ENCODE results near the gene NETO1.

NETO1 gene

DNA sequence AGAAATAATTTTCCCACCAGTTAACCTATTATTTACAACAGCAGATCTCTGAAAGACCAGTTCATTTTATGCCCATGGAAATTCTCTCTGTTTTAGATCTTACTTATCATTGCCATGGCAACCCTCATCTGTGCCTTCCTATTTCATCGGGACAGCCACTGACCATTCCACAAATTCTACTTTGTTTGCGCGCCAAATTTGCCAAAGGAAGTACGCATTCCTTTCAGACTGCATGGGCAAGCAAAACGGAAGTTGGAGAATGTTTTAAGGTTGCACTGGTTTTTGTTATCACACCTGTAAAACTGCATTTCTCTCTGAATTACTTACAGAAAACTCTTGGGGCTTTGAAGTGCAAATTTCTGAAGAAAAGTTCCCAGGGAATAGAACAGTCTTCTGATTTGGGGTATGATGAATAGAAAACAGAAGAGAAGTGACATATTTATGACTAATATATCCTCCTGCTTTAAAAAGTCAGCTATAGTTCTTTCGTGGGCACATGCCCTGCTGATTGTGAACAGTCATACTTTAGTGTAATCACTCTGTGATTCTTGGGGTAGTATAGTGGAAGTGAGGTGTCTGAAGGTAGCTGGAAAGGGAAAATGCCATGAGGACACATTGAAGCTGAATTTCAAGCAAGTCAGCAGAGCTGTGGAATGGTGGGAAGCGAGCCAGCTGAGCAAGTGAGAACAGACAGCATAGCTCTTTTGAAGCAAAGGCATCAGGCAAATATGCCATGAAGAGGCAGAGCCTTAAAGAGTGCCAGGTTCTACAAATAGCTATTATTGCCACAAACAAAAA lies 20.9 kb downstream of the NETO1 start:
- DNase-seq (ENCODE audit: low read depth): no peak

DNA sequence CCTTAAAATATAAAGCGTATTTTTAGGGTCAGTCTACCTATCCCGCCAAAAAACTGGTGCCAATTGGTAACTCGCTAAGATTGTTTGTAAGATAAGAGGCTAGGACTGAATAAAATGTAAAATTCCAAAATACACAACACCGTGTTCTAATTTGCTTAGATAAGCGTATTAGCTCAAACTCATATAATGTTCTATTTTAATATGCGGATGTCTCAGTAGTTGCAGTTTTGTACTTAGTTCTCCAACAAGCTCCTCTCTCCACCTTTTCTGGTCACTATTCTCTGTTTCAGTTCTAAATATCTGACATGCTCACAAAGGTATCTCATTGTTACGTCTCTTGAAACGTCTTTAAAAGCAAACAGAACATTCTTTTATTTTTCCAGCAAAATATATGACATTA lies 24.0 kb downstream of the NETO1 start:
- no peak for DNase-seq (ENCODE audit: low read depth)

GRCh38 chr18:72840109-72840508 lies 27.7 kb downstream of the NETO1 start:
- DNase-seq (ENCODE audit: low read depth): no peak

DNA sequence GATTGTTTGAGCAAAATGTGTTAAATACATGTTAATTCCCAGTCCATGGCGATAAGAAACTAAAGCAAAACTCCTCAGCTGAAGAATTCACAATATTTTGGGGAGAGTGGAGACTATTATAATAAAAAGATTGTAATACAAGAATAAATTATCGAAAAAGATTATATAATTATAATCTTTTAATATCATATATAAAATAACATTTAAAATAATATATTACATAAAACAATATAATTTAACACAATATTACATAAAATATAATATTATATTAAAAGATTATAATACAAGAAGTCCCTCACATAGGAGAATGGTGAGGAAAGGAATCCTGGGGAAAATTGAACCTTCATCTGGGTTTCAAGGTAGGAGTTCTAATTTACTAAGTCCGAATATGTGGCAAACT lies 33.1 kb downstream of the NETO1 start:
- no peak for DNase-seq (ENCODE audit: low read depth)

- DNase-seq (ENCODE audit: low read depth): no peak
Observed at GRCh38 chr18:72833471-72833870, 34.3 kb downstream of the NETO1 start.

DNA sequence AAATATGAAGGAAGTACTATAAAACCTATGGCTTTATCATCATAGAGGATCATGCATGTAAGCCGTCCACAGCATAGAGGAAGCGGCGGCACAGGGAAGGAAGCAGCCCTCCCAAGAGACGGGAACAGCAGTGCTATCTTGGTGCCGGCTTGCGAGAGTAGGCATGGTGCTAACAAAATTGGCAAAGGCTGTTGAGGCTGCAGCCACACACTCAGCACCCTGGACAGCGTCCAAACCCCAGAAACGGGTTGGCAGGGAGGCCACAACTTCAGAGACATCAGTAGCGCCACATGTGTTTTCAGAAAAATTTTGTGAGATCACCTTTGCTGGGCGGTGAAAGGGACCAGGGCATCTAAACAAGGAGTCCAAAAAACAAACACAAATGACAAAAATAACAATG lies 37.7 kb downstream of the NETO1 start:
- no peak for DNase-seq (ENCODE audit: low read depth)

- no peak for DNase-seq (ENCODE audit: low read depth)
Observed at GRCh38 chr18:72828601-72829000, 39.2 kb downstream of the NETO1 start.

GRCh38 chr18:72826736-72827135 lies 41.1 kb downstream of the NETO1 start:
- DNase-seq (ENCODE audit: low read depth): no peak

- no peak for DNase-seq (ENCODE audit: low read depth)
Observed at GRCh38 chr18:72823345-72823744, 44.4 kb downstream of the NETO1 start.

- no peak for DNase-seq (ENCODE audit: low read depth)
Observed at GRCh38 chr18:72822202-72822601, 45.6 kb downstream of the NETO1 start.

- no peak for DNase-seq (ENCODE audit: low read depth)
Observed at GRCh38 chr18:72820571-72820970, 47.2 kb downstream of the NETO1 start.

DNA sequence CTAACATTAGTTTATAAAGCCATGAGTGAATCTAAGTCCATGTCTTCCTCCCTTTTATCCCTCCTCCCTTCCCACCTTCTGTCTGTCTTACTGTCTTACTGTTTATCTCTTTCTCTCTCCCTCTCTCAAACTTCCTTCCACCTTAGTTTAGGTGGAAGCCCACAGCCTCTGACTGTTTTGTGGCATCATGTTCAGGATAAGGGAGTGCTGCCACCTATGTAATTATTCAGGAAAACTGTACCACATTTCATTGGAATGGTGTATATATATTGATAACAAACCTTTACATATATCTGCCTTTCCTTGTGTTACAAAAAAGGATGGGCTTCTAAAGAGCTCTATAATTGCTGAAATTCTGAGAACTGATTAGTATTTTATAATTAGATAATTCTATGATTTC lies 48.7 kb downstream of the NETO1 start:
- DNase-seq (ENCODE audit: low read depth): no peak

GRCh38 chr18:72811047-72811446 lies 56.7 kb downstream of the NETO1 start:
- DNase-seq (ENCODE audit: low read depth): no peak

- no peak for DNase-seq (ENCODE audit: low read depth)
Observed at GRCh38 chr18:72808680-72809079, 59.1 kb downstream of the NETO1 start.

GRCh38 chr18:72799106-72799505 lies 68.7 kb downstream of the NETO1 start:
- DNase-seq (ENCODE audit: low read depth): no peak

- no peak for DNase-seq (ENCODE audit: low read depth)
Observed at GRCh38 chr18:72783530-72783929, 84.3 kb downstream of the NETO1 start.

DNA sequence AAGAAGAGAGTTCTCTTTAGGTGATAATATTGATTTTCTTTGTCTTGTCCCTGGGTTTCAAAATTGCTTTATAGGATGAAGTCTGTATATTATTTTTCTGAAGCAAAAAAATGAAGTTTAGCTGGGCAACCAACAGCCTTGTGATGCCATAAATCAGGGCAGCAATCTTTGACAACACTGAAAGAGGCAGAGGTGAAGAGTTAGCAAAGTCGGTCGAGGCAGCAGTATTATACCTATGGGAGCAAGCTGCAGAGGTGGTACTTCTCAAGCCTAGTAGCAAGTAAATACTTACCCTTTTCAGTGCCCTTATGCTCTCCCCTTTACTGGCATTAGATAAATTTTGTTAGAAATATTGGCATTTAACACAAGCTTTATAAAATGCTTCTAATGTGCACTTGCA lies 92.9 kb downstream of the NETO1 start:
- no peak for DNase-seq (ENCODE audit: low read depth)

DNA sequence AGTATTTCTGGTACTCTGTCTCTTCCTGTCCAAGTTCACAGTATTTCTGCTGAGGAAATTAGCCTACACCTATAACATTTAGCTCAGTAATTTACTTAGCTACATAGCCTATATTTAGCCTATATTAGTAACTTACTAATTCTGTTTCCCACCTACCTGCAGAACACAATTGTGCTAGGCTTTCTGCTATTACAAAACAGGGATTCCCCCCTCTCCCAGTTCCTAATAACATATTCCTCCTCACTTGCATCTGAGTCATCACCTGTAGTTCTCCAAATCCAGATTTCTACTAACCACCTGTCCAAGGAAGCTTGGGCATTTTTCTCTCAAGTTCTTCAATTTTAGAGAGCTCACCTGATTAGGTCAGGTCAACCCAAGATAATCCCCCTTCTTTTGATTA lies 94.9 kb downstream of the NETO1 start:
- no peak for DNase-seq (ENCODE audit: low read depth)

GRCh38 chr18:72768681-72769229 lies 99.0 kb downstream of the NETO1 start:
- DNase-seq (ENCODE audit: low read depth): no peak

DNA sequence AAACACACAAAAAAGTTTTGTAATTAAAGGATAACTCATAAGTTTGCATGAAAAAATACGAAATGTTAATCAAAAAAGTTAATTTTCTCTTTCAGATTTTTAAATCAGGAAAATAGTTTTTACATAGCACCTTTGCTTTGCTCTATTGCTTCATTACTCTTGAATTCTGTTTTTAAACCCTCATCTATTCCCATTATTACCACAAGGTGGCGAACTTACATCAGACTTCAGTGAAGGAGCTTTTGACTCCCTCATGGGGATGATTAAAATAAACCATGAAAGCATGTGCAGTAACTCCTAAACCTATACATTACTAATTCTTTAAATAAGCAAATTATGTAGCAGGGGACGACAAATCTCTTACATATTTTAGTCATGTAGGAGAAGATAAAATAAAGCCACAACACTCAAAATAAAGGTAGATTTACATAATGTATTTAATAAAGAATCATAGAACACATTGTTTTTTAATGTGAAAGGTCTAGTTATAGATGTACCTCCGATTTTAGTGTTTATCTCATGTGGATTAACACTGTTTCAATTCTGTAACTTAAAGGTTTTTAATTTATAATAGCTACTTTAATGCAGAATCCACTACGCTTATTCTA lies 105.2 kb downstream of the NETO1 start:
- DNase-seq (ENCODE audit: low read depth): peak; percentile 11

- DNase-seq (ENCODE audit: low read depth): no peak
Observed at GRCh38 chr18:72752220-72752619, 115.6 kb downstream of the NETO1 start.

- DNase-seq (ENCODE audit: low read depth): no peak
Observed at GRCh38 chr18:72742002-72742401, 125.8 kb downstream of the NETO1 start.

- no peak for DNase-seq (ENCODE audit: low read depth)
Observed at GRCh38 chr18:72738136-72738535, 129.7 kb downstream of the NETO1 start.

GRCh38 chr18:72727776-72728175 lies 140.0 kb downstream of the NETO1 start:
- DNase-seq (ENCODE audit: low read depth): no peak
